Stimulated activated memory B cell treated with anti-CD40 and anti-IgM and Interleukin-4, amounts not matched to agents 10 μg/mL and 1 μg/mL and 100 μg/mL, for 72 hours (primary cell): ENCODE results near the gene C1orf141.

Experiments used
- ATAC-seq: fragments of 150-1000 bp; cut with Tn5 transposase; 2 replicates; pipeline ENCODE4 v1.10.0; 2021
- H3K27ac Mint-ChIP-seq: one replicate; pipeline ENCODE4 v1.8.0; 2022; ENCODE audit warnings: mild to moderate bottlenecking, mixed read lengths
- H3K27me3 Mint-ChIP-seq: one replicate; pipeline ENCODE4 v1.8.0; 2022; ENCODE audit warnings: mixed read lengths
- H3K36me3 Mint-ChIP-seq: one replicate; pipeline ENCODE4 v1.8.0; 2022; ENCODE audit warnings: mixed read lengths
- H3K4me1 Mint-ChIP-seq: one replicate; pipeline ENCODE4 v1.8.0; 2022; ENCODE audit warnings: mixed read lengths
- H3K4me3 Mint-ChIP-seq: one replicate; pipeline ENCODE4 v1.8.0; 2022; ENCODE audit warnings: mild to moderate bottlenecking, moderate library complexity, mixed read lengths
- H3K9me3 Mint-ChIP-seq: one replicate; pipeline ENCODE4 v1.8.0; 2022; ENCODE audit warnings: mixed read lengths

The C1orf141 gene

GRCh38 chr1:67134695-67135094, at the start of gene C1orf141:
C1orf141 (minus strand) TSS chr1:67134970; CDS start chr1:67127240, 7,730 bp downstream.
- Mint-ChIP-seq H3K27ac (peak within 1 kb of the TSS; percentile 34), H3K27me3 (peaks cover 14% of the 10 kb centered on the region), H3K4me1 (peaks cover 8% of the 10 kb centered on the region), H3K36me3 (no peaks in the 10 kb centered on the region), H3K9me3 (no peaks in the 10 kb centered on the region), H3K4me3 (peak within 1 kb of the TSS; percentile 75)
- ATAC-seq = no peak

- ATAC-seq = no peak
- no peaks in the 10 kb centered on the region for H3K4me1 Mint-ChIP-seq
- H3K27ac Mint-ChIP-seq = peak overlapping the region; percentile 18
- peaks cover 9% of the 10 kb centered on the region for H3K27me3 Mint-ChIP-seq
- H3K4me3 Mint-ChIP-seq = no peak overlapping the region
- H3K9me3 Mint-ChIP-seq = no peaks in the 10 kb centered on the region
- no peaks in the 10 kb centered on the region for H3K36me3 Mint-ChIP-seq
These were observed 40.8 kb upstream of the C1orf141 start for GRCh38 chr1:67175530-67176087.

- no peak for ATAC-seq
- Mint-ChIP-seq H3K27me3 (peaks cover 5% of the 10 kb centered on the region), H3K36me3 (no peaks in the 10 kb centered on the region), H3K9me3 (no peaks in the 10 kb centered on the region), H3K4me1 (no peaks in the 10 kb centered on the region), H3K4me3 (no peak overlapping the region), H3K27ac (peak overlapping the region; percentile 18)
These were observed 40.0 kb upstream of the C1orf141 start for GRCh38 chr1:67174716-67175284.

- no peaks in the 10 kb centered on the region for H3K4me1 Mint-ChIP-seq
- no peak overlapping the region for H3K4me3 Mint-ChIP-seq
- H3K27me3 Mint-ChIP-seq = no peaks in the 10 kb centered on the region
- no peak overlapping the region for H3K27ac Mint-ChIP-seq
- no peaks in the 10 kb centered on the region for H3K36me3 Mint-ChIP-seq
- H3K9me3 Mint-ChIP-seq = no peaks in the 10 kb centered on the region
- ATAC-seq = no peak
These were observed 39.2 kb upstream of the C1orf141 start for GRCh38 chr1:67173988-67174387.

- no peaks in the 10 kb centered on the region for H3K4me1 Mint-ChIP-seq
These were observed 37.2 kb upstream of the C1orf141 start for GRCh38 chr1:67171978-67172377.

GRCh38 chr1:67171574-67171955, 36.8 kb upstream of the C1orf141 start:
- no peaks in the 10 kb centered on the region for H3K27me3 Mint-ChIP-seq
- no peaks in the 10 kb centered on the region for H3K9me3 Mint-ChIP-seq
- H3K27ac Mint-ChIP-seq = peak overlapping the region; percentile 55
- no peak for ATAC-seq
- H3K36me3 Mint-ChIP-seq = no peaks in the 10 kb centered on the region
- no peak overlapping the region for H3K4me3 Mint-ChIP-seq
- no peaks in the 10 kb centered on the region for H3K4me1 Mint-ChIP-seq

More at GRCh38 chr1:67171978-67172377, 37.2 kb upstream of the C1orf141 start:
- Mint-ChIP-seq H3K9me3 (no peaks in the 10 kb centered on the region), H3K4me3 (no peak overlapping the region), H3K36me3 (no peaks in the 10 kb centered on the region), H3K27ac (peak overlapping the region; percentile 55), H3K27me3 (no peaks in the 10 kb centered on the region)
- ATAC-seq = peak; percentile 49

GRCh38 chr1:67170751-67171573, 36.2 kb upstream of the C1orf141 start:
- no peak for ATAC-seq
- Mint-ChIP-seq H3K27ac (peak overlapping the region; percentile 55), H3K36me3 (no peaks in the 10 kb centered on the region), H3K4me1 (peaks cover 6% of the 10 kb centered on the region), H3K9me3 (no peaks in the 10 kb centered on the region), H3K27me3 (no peaks in the 10 kb centered on the region), H3K4me3 (no peak overlapping the region)

GRCh38 chr1:67169932-67170331, 35.2 kb upstream of the C1orf141 start:
- Mint-ChIP-seq H3K9me3 (no peaks in the 10 kb centered on the region), H3K36me3 (no peaks in the 10 kb centered on the region), H3K27ac (no peak overlapping the region), H3K4me3 (no peak overlapping the region), H3K4me1 (peaks cover 12% of the 10 kb centered on the region), H3K27me3 (no peaks in the 10 kb centered on the region)
- no peak for ATAC-seq

- no peaks in the 10 kb centered on the region for H3K9me3 Mint-ChIP-seq
- no peak overlapping the region for H3K4me3 Mint-ChIP-seq
- H3K27ac Mint-ChIP-seq = no peak overlapping the region
- no peaks in the 10 kb centered on the region for H3K27me3 Mint-ChIP-seq
- no peak for ATAC-seq
- no peaks in the 10 kb centered on the region for H3K36me3 Mint-ChIP-seq
- H3K4me1 Mint-ChIP-seq = peaks cover 12% of the 10 kb centered on the region
These were observed 34.7 kb upstream of the C1orf141 start for GRCh38 chr1:67169496-67169895.

GRCh38 chr1:67166196-67166595, 31.4 kb upstream of the C1orf141 start, which contains the start of gene IL23R:
IL23R (plus strand) TSS chr1:67166454; CDS start chr1:67168121, 1,667 bp downstream.
- Mint-ChIP-seq H3K4me3 (peak within 1 kb of the TSS; percentile 2), H3K27me3 (peaks cover 22% of the 10 kb centered on the region), H3K36me3 (no peaks in the 10 kb centered on the region), H3K9me3 (no peaks in the 10 kb centered on the region), H3K4me1 (peaks cover 12% of the 10 kb centered on the region), H3K27ac (peak within 1 kb of the TSS; percentile 45)
- peak; percentile 94 for ATAC-seq

GRCh38 chr1:67165468-67166041, 30.8 kb upstream of the C1orf141 start:
- Mint-ChIP-seq H3K36me3 (no peaks in the 10 kb centered on the region), H3K9me3 (no peaks in the 10 kb centered on the region), H3K27me3 (peaks cover 22% of the 10 kb centered on the region), H3K4me3 (no peak overlapping the region), H3K27ac (peak overlapping the region; percentile 45), H3K4me1 (peaks cover 12% of the 10 kb centered on the region)
- ATAC-seq = no peak

- Mint-ChIP-seq H3K27me3 (peaks cover 28% of the 10 kb centered on the region), H3K9me3 (no peaks in the 10 kb centered on the region), H3K4me3 (no peak overlapping the region), H3K36me3 (no peaks in the 10 kb centered on the region), H3K4me1 (peaks cover 12% of the 10 kb centered on the region), H3K27ac (no peak overlapping the region)
- peak; percentile 55 for ATAC-seq
These were observed 28.2 kb upstream of the C1orf141 start for GRCh38 chr1:67162954-67163353.

GRCh38 chr1:67159233-67159632, 24.5 kb upstream of the C1orf141 start:
- H3K9me3 Mint-ChIP-seq = no peaks in the 10 kb centered on the region
- no peak overlapping the region for H3K27ac Mint-ChIP-seq
- H3K4me1 Mint-ChIP-seq = no peaks in the 10 kb centered on the region
- H3K36me3 Mint-ChIP-seq = no peaks in the 10 kb centered on the region
- H3K4me3 Mint-ChIP-seq = no peak overlapping the region
- ATAC-seq = no peak
- peaks cover 52% of the 10 kb centered on the region for H3K27me3 Mint-ChIP-seq

GRCh38 chr1:67158401-67158800, 23.6 kb upstream of the C1orf141 start:
- Mint-ChIP-seq H3K9me3 (no peaks in the 10 kb centered on the region), H3K4me1 (no peaks in the 10 kb centered on the region), H3K4me3 (no peak overlapping the region), H3K36me3 (no peaks in the 10 kb centered on the region), H3K27me3 (peaks cover 48% of the 10 kb centered on the region), H3K27ac (no peak overlapping the region)
- ATAC-seq = no peak

GRCh38 chr1:67150931-67151330, 16.2 kb upstream of the C1orf141 start:
- peaks cover 47% of the 10 kb centered on the region for H3K27me3 Mint-ChIP-seq
- peaks cover 10% of the 10 kb centered on the region for H3K4me1 Mint-ChIP-seq
- no peak for ATAC-seq
- no peaks in the 10 kb centered on the region for H3K36me3 Mint-ChIP-seq
- H3K4me3 Mint-ChIP-seq = no peak overlapping the region
- H3K9me3 Mint-ChIP-seq = no peaks in the 10 kb centered on the region
- H3K27ac Mint-ChIP-seq = no peak overlapping the region
